Neuronal stem cell (in vitro differentiated cells): Measurements from ENCODE around the gene C6orf89.

ENCODE experiments used
- DNase-seq: peaks from one replicate; pipeline ENCODE4 v3.0.0-alpha.2; 2013; ENCODE audit warnings: low spot score
- H2AFZ ChIP-seq: one replicate; pipeline ENCODE4 v1.6.1; 2013; ENCODE audit warnings: mild to moderate bottlenecking, low read length, inconsistent platforms
- H2AK5ac ChIP-seq: 2 replicates; pipeline ENCODE4 v1.6.1; 2013; ENCODE audit warnings: low read depth, mild to moderate bottlenecking, inconsistent platforms, low read length, moderate library complexity, mixed read lengths
- H2BK120ac ChIP-seq: 2 replicates; pipeline ENCODE4 v1.6.1; 2013; ENCODE audit warnings: low read depth, mild to moderate bottlenecking, inconsistent platforms, low read length, moderate library complexity, mixed read lengths
- H2BK12ac ChIP-seq: one replicate; pipeline ENCODE4 v1.6.1; 2013; ENCODE audit warnings: low read length, inconsistent platforms
- H2BK15ac ChIP-seq: 2 replicates; pipeline ENCODE4 v1.6.1; 2013; ENCODE audit warnings: mild to moderate bottlenecking, low read length, inconsistent platforms, mixed read lengths
- H2BK5ac ChIP-seq: one replicate; pipeline ENCODE4 v1.6.1; 2013; ENCODE audit warnings: inconsistent platforms, mild to moderate bottlenecking, low read length, moderate library complexity
- H3K14ac ChIP-seq: one replicate; pipeline ENCODE4 v1.6.1; 2013; ENCODE audit warnings: low read length, inconsistent platforms
- H3K18ac ChIP-seq: 2 replicates; pipeline ENCODE4 v1.6.1; 2013; ENCODE audit warnings: low read length, inconsistent platforms
- H3K23ac ChIP-seq: 2 replicates; pipeline ENCODE4 v1.6.1; 2013; ENCODE audit warnings: low read depth, mild to moderate bottlenecking, mixed read lengths, low read length, inconsistent platforms; ENCODE audit not compliant: poor library complexity
- H3K27ac ChIP-seq: replicated peaks from 3 replicates; pipeline ENCODE4 v1.5.1; 2013; ENCODE audit warnings: low read length, inconsistent platforms
- H3K27me3 ChIP-seq, 3 experiments: 2 replicates each; pipeline ENCODE4 v1.6.1; 2013; ENCODE audit warnings: low read length in 3 of 3, mild to moderate bottlenecking in 2 of 3, inconsistent platforms in 1 of 3, low read depth in 1 of 3, mixed read lengths in 1 of 3, moderate library complexity in 1 of 3; ENCODE audit not compliant: control insufficient read depth in 3 of 3, insufficient read depth in 3 of 3
- H3K36me3 ChIP-seq, 2 donors: replicated peaks in 1 of 2; 2 replicates each; pipeline ENCODE4 v1.6.1; 2013; ENCODE audit warnings: low read length in 2 of 2; ENCODE audit not compliant: control insufficient read depth in 2 of 2, insufficient read depth in 2 of 2
- H3K4ac ChIP-seq: 2 replicates; pipeline ENCODE4 v1.6.1; 2013; ENCODE audit warnings: inconsistent platforms, mild to moderate bottlenecking, low read length, moderate library complexity
- H3K4me1 ChIP-seq, 2 donors: 1 replicate in 1 of 2; 2 replicates in 1 of 2; pipeline ENCODE4 v1.6.1; 2013; ENCODE audit warnings: low read length in 2 of 2, low read depth in 1 of 2; ENCODE audit not compliant: control insufficient read depth in 2 of 2, insufficient read depth in 1 of 2
- H3K4me2 ChIP-seq: one replicate; pipeline ENCODE4 v1.6.1; 2013; ENCODE audit warnings: mild to moderate bottlenecking, low read length, inconsistent platforms; ENCODE audit not compliant: insufficient read depth, poor library complexity, severe bottlenecking
- H3K4me3 ChIP-seq, 2 donors: 2 replicates each; pipeline ENCODE4 v1.5.1; 2013; ENCODE audit warnings: low read length in 2 of 2, mild to moderate bottlenecking in 2 of 2, inconsistent platforms in 1 of 2, moderate library complexity in 1 of 2
- H3K79me1 ChIP-seq: one replicate; pipeline ENCODE4 v1.6.1; 2013; ENCODE audit warnings: low read depth, mild to moderate bottlenecking, inconsistent platforms, low read length, moderate library complexity
- H3K9ac ChIP-seq: one replicate; pipeline ENCODE4 v1.6.1; 2013; ENCODE audit warnings: mild to moderate bottlenecking, low read depth, low read length, inconsistent platforms; ENCODE audit not compliant: poor library complexity
- H3K9me3 ChIP-seq, 2 donors: replicated peaks in 1 of 2; 2 replicates each; pipeline versions ENCODE3 to v1.6.1; 2013; ENCODE audit warnings: low read length in 2 of 2, mild to moderate bottlenecking in 2 of 2, inconsistent platforms in 1 of 2, low read depth in 1 of 2, mixed read lengths in 1 of 2, moderate library complexity in 1 of 2; ENCODE audit not compliant: control insufficient read depth in 2 of 2, insufficient read depth in 1 of 2
- H4K8ac ChIP-seq: one replicate; pipeline ENCODE4 v1.6.1; 2013; ENCODE audit warnings: low read depth, mild to moderate bottlenecking, inconsistent platforms, low read length, moderate library complexity
- H4K91ac ChIP-seq: one replicate; pipeline ENCODE4 v1.6.1; 2013; ENCODE audit warnings: low read length, low read depth, mild to moderate bottlenecking, inconsistent platforms; ENCODE audit not compliant: poor library complexity
- WGBS, 2 donors: extraction: QIAGEN DNeasy Blood & Tissue Kit; methylation state at CpG; one replicate each; pipeline ENCODE4 v1.1.7; 2013; ENCODE audit warnings: missing lambda C conversion rate in 2 of 2, mixed read lengths in 1 of 2; ENCODE audit not compliant: insufficient read length in 2 of 2, insufficient replicate concordance in 1 of 2; ENCODE audit errors: extremely low coverage in 2 of 2; 5-methylcytosine and 5-hydroxymethylcytosine counted together

The C6orf89 gene

DNA sequence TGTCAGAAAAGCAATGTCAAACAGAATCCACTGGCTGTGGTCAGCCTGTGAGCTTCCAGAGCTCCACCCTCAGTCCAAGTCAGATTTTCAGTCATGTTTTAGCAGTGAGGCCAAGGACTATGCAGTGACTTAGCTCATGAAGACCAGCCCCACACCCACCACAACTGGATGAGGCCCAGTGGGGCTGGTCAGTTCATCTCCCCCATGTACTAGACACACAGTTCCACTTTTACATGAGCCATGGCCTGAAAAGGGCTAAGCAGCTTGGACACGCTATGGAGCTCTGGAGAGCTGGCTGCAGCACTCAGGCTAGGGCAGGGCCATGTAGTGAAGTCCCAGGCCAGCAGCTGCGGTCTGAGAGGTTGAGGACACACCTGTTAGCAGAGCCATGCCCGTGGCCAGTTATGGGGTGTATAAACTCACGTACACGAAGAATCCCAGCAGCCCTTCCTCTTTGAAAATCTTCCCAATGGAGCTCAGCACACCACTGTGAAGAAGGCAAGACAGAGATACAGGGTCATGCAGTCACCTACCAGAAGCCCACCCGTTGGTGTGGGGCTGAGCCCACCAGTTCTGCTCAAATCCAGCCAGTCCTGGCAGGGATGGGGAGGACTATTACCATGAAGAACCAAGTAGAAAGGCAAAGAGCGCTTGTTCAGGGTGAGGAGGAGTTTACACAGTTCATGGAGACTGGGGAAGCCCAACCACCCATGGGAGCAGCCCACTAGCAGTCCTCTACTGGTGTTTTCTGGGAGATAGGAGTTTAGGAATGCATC lies 89.7 kb downstream of the C6orf89 start:
- no peaks in the 10 kb centered on the region for H3K9me3 ChIP-seq
- no peak overlapping the region for H2BK120ac ChIP-seq
- H3K9ac ChIP-seq, result no peak overlapping the region
- H3K36me3 ChIP-seq, result peaks cover 63 to 96% of the 10 kb centered on the region in 2 donors
- H2BK5ac ChIP-seq, result no peak overlapping the region
- H3K4me1 ChIP-seq, result no peaks in the 10 kb centered on the region
- no peak overlapping the region for H3K27ac ChIP-seq
- no peak overlapping the region for H4K8ac ChIP-seq
- DNase-seq, result no peak
- no peak overlapping the region for H3K23ac ChIP-seq
- H3K27me3 ChIP-seq, result no peaks in the 10 kb centered on the region
- no CpG with 5 or more reads among the region's 7 CpGs for WGBS, 2 donors
- H2BK12ac ChIP-seq, result no peak overlapping the region
- no peak overlapping the region for H3K14ac ChIP-seq
- H4K91ac ChIP-seq, result no peak overlapping the region
- H2AFZ ChIP-seq, result no peak overlapping the region
- H3K18ac ChIP-seq, result no peak overlapping the region
- H2AK5ac ChIP-seq, result no peak overlapping the region
- H3K4ac ChIP-seq, result no peak overlapping the region
- H3K4me2 ChIP-seq, result no peak overlapping the region
- no peak overlapping the region for H3K4me3 ChIP-seq
- H2BK15ac ChIP-seq, result no peak overlapping the region
- H3K79me1 ChIP-seq, result peaks cover 4% of the 10 kb centered on the region

DNA sequence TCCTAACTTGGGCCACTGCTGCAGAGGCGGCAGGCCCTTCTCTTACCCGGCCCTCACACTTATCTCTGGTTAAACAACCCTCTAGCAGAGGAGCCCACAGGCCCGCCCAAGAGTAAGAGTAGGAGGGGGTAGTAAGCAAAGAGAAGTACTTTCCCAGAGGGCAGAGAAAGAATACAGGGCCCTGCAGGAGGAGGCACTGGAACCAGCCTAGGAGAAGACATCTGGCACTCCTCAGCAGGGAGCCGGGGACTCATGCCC lies 90.2 kb downstream of the C6orf89 start:
- Histone ChIP-seq H4K8ac (no peak overlapping the region), H2AK5ac (no peak overlapping the region), H3K27ac (no peak overlapping the region), H3K4me2 (no peak overlapping the region), H3K9me3 (no peaks in the 10 kb centered on the region), H2BK120ac (no peak overlapping the region), H2AFZ (no peak overlapping the region), H3K14ac (no peak overlapping the region), H3K4me1 (peaks cover 0 to 4% of the 10 kb centered on the region in 2 donors), H2BK15ac (no peak overlapping the region), H3K18ac (no peak overlapping the region), H2BK5ac (no peak overlapping the region), H4K91ac (no peak overlapping the region), H3K4me3 (no peak overlapping the region), H3K79me1 (peaks cover 6% of the 10 kb centered on the region), H3K9ac (no peak overlapping the region), H3K4ac (no peak overlapping the region), H3K23ac (no peak overlapping the region), H3K36me3 (peaks cover 58 to 96% of the 10 kb centered on the region in 2 donors), H2BK12ac (no peak overlapping the region), H3K27me3 (no peaks in the 10 kb centered on the region)
- no CpG with 5 or more reads among the region's 4 CpGs for WGBS, 2 donors
- no peak for DNase-seq

DNA sequence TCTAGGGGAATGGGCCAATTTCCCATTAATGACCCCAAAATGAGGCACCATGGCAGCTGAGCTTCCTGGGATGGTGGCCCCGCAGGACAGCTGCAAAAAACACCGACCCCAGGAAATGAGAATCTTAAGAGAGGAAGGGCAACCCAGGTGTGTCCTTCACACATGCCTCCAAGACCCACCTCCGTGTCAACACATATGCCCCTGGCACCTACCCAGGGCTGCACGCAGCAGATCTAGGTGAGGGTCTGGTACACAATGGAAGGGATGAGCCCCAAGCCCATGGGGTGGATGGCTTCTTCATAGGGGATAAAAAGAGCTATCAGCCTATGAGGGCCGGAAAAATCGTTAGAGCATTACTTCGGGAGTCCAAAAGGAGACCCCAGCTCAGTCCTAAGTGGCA lies 90.8 kb downstream of the C6orf89 start:
- H2BK15ac ChIP-seq, result no peak overlapping the region
- H2BK12ac ChIP-seq, result no peak overlapping the region
- no peak overlapping the region for H4K8ac ChIP-seq
- no CpG with 5 or more reads among the region's 7 CpGs for WGBS, 2 donors
- H3K4me1 ChIP-seq, result peaks cover 3 to 9% of the 10 kb centered on the region in 2 donors
- no peaks in the 10 kb centered on the region for H3K27me3 ChIP-seq
- H3K36me3 ChIP-seq, result peaks cover 52 to 96% of the 10 kb centered on the region in 2 donors
- H2BK120ac ChIP-seq, result no peak overlapping the region
- H3K23ac ChIP-seq, result no peak overlapping the region
- H3K4ac ChIP-seq, result no peak overlapping the region
- H3K27ac ChIP-seq, result no peak overlapping the region
- no peaks in the 10 kb centered on the region for H3K9me3 ChIP-seq
- H3K18ac ChIP-seq, result no peak overlapping the region
- no peak overlapping the region for H2AFZ ChIP-seq
- no peak overlapping the region for H3K14ac ChIP-seq
- no peak overlapping the region for H3K9ac ChIP-seq
- H3K4me2 ChIP-seq, result no peak overlapping the region
- H2BK5ac ChIP-seq, result peak overlapping the region; percentile 83
- no peak overlapping the region for H2AK5ac ChIP-seq
- H4K91ac ChIP-seq, result no peak overlapping the region
- no peak for DNase-seq
- no peak overlapping the region for H3K4me3 ChIP-seq
- H3K79me1 ChIP-seq, result peaks cover 10% of the 10 kb centered on the region

DNA sequence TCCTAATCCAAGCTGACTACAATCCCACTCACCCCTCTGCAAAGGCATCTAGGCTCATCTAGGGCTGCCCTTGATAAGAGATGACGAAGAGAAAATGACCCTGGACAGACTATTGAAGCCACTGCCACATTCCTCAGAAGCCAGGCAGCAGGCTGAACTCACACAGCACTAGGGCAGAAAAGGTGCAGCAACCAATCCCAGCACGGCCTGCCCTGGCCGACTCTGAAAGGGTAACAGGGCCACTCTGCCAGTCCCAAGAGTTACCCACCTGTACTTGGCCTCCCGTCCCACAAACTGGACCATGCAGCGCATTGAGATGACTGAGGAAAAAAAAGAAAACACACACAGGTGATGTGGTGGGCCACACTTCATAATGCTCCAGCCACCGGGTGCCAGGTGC lies 91.2 kb downstream of the C6orf89 start:
- Histone ChIP-seq H3K18ac (no peak overlapping the region), H3K36me3 (peaks cover 49 to 96% of the 10 kb centered on the region in 2 donors), H3K4ac (no peak overlapping the region), H3K79me1 (peaks cover 11% of the 10 kb centered on the region), H3K4me3 (no peak overlapping the region), H2AK5ac (no peak overlapping the region), H4K8ac (no peak overlapping the region), H3K23ac (no peak overlapping the region), H2AFZ (no peak overlapping the region), H3K4me1 (peaks cover 3 to 10% of the 10 kb centered on the region in 2 donors), H2BK120ac (no peak overlapping the region), H3K14ac (no peak overlapping the region), H3K27ac (no peak overlapping the region), H3K27me3 (no peaks in the 10 kb centered on the region), H3K9ac (no peak overlapping the region), H2BK12ac (no peak overlapping the region), H3K4me2 (no peak overlapping the region), H2BK15ac (no peak overlapping the region), H2BK5ac (no peak overlapping the region), H4K91ac (no peak overlapping the region), H3K9me3 (no peaks in the 10 kb centered on the region)
- no peak for DNase-seq
- WGBS, 2 donors, result no CpG with 5 or more reads among the region's 6 CpGs
